HG02610 (cell line): ENCODE measurements around the gene DCDC1.

ENCODE experiments used
- ATAC-seq: cut with Tn5 transposase; IDR thresholded peaks from one replicate; pipeline ENCODE4 v1.9.1; 2021; ENCODE audit warnings: mild to moderate bottlenecking, moderate library complexity; ENCODE audit not compliant: unreplicated experiment

Gene DCDC1

DNA sequence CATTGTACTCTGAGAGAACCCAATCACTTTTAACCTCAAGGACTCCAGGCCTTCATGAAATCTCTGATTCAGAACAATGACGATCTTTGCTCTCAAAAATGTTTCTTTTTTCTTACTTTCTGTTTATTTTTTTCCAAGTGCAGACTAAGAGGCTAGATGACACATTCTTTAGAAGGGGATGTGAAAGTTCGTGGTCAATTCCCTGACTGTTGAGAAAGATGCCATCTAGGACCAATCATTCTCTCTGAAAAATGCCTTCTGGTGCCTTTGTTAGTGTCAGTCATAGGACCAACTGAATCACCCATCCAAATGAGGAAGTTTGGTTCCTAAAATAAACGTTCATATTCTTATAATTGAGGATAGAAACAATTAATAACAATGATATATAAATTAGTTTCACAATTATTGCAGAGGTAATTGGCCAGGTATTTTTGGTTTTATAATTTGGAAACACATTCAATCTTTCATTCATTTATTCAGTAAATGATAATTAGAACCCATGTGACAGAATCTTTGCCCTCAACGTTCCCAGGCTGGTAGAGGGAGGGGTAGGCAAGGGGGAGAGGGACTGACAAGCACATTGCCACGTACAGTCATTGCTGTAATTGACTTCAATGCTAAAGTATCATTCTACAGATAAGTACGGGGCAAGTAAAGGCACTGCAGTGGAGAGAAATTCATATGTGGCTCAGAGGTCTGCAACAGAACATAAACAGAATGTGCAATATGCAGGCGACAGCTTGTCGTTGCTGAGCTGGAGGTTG is 450.0 kb downstream of the DCDC1 start:
- ATAC-seq, result peak; percentile 51

DNA sequence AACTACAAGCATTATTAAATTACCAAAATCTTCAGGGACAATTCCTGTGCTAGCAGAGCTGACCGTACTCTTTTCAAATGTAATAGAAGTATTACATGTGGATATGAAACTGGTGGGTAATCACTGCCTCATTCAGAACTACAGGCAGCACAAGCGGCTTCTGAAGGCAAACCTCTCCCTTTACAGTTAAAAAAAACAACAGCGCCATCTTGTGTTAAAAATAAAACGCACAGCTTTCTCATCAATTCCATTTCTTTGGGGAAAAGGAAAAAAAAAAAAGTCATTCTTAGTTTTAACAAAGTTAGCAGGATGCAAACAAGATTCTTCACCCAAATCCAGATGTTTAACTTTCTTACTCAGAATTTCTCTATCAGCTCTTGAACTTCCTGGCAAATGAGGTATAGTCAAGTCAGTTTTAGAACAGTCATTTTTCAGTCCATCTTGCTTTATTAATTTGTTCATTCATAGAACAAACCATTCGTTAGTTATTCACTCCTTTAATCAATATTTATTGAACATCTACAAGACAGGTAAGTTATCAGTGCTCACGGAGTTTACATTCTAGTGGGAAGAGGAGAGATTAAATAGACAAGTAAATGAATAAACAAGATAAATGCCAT is 451.6 kb downstream of the DCDC1 start:
- ATAC-seq, result peak; percentile 59

DNA sequence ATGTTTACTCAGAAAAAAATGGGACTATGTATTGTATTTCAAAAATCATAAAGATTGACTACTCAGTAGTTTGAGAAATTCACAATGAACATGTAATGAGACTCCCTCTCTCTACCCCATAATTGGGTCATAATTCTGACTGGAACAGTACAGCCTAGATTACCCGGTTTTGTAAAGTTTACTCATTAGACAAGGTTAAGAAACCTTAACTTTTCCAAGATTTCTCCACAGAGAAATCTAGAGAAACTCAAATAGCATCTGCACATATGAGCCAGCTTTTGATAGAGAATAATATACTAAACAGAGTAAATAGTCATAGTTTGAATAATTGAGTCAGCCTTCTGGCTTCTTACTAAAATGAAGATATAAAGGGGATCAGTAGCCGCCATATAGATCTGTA is 452.3 kb downstream of the DCDC1 start:
- ATAC-seq, result no peak

DNA sequence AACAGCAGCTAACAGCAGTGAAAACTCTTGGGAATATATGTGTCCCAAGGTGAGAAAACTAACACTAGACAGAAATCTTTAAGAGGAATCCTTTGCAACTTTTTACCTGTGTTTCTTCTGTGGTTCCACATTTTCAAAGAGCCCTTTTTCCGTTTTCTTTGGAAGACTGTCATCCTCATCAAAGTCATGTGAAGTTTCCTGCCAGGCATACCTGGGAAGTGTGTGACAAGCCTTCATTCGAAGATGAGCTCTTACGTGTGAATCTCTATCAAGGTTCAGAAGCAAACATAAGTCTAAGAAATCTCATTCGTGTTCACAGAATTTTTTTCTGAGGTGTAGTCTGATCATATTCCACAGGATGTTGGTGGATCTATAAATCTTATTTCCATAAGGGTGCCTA is 452.8 kb downstream of the DCDC1 start:
- no peak for ATAC-seq

DNA sequence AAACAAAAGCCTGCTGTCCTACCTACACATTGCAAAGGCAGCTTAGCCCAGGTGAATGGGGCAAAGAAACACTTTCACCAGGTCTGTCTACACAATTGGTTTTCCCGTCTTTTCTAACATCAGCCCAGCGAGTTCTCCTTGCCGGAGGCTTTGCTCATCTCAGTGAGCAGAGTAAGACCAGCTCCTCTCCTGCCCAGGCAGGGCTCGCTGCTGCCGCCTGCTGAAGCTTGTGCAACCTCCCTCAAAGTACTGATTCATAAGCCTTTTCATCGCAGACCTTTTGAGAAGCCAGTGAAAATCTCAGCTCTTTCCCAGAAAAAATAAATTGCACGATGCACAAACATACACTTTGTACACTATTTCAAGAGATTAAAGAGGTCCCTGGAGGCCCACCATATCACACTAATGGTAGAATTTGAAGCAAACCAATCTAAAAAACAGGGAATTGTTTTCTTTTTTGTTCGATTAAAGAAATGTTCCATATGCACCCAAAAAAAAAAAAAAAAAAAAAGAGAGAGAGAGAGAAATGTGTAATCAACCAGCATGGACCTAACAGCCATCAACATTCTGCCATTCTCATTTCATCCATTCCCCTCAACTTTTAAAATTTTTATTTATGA is 455.3 kb downstream of the DCDC1 start:
- no peak for ATAC-seq

DNA sequence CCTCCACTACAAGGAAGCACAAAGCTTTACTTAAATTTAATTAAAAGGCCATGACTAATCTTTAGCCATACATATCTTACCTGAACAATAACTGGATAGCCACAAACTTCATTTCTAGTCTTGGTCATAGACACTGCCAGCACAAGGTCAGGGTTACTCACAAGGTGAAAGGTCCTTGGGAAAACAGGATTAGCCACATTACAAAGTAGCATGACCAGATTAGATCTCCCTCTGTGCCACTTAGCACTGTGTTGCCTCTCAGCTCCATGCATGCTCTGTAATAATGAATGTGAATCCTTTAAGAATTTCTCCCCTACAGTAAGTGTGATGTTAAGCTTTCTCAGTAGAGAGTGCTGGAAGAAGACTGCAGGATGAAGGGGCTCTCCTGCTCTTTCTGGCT is 458.3 kb downstream of the DCDC1 start:
- ATAC-seq, result no peak

DNA sequence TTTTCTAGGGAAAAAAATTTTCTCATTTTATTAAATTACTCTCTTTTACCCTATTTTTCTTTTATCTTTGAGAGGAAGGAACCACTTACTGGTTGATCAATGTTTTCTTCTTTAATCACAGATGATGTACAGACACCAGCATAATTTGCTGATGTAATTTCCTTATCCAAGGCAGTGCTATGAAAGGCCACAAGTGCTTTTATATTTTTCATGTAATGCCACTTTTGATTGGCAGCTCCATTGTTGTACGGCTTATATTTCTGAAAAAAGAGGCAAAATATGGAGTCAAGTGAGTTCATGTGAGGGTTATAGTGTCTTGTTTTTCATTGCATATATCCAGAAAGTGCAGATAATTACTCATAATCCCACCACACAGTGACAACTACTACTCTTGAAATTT is 460.7 kb downstream of the DCDC1 start:
- ATAC-seq, result no peak

DNA sequence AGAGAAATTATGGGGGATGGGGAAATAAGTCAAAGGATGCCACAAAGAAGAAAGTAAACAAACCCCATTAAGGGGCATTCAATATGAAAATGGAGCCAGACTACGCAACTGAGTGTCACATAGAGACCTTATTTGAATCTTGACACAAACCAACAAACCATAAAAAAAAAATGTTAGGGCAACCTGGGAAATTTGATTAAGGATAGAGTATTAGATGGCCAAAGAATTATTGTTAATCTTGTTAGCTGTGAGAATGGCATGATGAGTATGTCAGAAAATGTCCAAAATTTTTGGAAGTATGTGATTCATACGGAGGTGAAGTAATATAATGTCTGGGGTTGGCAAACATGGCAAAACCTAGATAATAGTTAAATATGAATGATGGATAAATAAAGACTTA is 461.3 kb downstream of the DCDC1 start:
- ATAC-seq, result no peak

DNA sequence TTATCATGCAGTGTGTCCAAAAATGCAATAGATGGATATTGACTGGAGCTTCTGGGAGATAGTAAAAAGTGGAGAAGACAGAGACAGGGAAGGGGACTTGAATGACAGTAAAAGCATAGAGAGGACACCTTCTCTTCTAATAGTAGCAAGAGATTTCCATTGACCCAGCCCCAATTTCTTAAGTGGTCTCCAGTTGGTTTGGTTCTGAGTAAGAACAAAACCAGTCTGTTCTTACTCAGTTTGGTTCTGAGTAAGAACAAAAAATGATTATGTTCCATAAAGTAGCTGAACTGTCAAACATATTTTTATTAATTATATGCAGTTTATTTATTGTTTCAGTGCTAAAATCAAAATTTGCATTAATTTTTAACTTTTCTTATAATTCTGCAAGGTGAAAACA is 466.6 kb downstream of the DCDC1 start:
- peak; percentile 49 for ATAC-seq

DNA sequence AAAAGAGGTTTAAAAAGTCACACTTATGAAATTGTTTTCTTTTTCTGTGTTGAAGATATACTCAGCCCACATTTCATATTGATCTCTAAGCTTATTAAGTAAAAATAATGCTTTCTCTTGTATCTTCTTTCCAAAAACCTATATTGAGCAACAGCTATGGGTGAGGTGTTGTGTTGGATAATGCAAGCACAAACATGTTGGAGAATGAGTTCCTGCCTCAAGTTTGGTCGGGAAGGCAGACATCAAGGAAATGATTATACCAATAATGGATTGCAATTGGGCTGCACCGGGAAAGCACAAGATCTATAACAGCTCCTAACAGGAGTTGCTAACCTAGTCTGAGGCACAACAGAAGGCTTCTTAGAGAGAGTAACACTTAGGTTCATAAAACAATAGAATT is 474.5 kb downstream of the DCDC1 start:
- no peak for ATAC-seq

DNA sequence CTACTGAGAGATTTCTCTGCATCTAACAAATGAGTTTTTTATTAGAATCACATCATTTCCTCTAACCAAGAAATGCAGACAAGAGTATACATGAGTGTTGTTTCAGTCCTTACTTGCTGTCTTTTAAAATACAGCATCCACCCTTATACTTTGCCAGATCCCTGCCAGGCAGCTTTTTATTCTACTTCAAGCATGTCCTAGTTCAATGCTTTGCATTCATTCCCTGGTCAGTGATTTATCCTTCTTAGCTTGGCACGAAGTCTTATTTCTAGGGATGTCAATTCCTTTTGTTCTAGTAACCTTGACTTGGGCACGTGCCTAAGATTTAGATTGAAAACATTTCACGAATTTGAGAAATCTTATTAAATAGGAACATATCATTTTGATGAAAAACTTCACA is 476.2 kb downstream of the DCDC1 start:
- no peak for ATAC-seq

DNA sequence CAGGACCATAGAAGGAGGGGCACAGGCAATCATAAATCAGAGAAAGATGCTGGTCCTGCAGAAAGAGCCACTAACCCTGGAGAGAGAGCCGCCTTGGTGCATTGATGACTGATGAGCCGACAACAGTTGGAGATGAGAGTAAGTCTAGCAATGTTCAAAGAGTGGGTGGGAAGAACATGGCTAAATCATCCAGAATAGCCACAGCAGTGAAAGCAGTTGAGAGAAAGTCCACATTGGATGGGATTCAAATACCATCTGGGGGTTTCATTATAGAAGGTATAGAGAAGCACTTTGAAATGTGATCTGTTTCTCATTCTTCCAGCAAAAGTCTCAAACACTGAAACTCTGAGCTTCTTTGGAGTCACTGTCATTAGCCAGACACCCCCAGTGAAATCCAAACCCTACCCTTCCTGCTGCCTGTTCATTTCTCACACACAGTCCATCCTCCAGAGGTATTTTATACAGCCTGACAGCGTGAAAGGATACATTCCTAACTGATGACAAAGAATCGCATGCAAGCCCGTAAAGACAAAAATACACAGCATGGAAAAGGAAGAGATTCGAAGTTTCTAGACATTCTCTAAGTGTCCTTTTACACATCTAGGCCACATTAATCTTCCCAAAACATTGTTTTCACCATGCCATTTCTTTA is 480.3 kb downstream of the DCDC1 start:
- no peak for ATAC-seq

DNA sequence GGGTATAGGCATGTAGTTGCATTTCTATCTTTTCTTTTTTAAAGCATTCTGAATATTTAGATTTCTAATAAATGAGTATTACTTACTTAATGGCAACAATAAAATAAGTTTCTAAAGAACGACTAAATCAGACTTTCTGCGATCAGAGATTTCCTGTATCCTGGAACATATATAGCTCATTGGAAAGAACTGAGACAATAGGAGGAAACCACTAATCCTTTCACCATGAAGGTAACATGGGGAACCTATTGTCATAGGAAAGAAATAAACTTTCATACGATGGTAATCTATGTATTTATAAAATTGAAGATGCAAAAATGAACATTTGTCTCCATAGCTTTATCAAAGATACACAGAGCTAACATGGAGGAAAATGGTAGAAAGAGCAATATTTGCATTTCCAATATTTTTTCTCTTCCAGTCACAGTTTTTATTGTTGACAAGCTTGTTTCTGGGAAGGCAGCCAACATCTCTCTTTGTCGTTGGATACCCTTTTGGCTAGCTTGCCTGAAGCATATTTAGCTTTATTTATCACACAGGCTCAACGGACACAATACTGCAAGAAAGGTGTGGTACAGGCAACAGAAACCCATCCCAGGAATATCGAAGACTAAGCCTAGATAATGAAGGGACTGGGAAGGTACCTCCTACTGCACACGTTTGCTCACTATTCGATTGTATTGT is 490.1 kb downstream of the DCDC1 start:
- ATAC-seq, result no peak

DNA sequence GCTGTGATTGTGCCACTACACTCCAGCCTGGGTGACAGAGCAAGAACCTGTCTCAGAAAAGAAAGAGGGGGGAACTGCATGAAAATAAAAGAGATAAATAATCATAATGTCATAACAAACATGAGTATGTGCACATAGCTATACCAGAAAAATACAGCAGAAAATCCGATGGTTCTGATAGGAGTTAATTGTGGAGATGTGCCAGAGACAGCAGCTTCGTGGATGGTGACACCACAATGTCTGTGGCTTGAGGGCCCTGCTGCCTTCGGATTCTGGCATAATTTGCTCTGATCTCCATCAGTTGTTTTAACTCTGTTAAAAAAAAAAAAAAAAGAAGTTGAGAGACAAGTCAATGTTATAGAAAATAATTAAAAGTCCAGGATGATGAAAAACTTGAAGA is 491.1 kb downstream of the DCDC1 start:
- no peak for ATAC-seq

DNA sequence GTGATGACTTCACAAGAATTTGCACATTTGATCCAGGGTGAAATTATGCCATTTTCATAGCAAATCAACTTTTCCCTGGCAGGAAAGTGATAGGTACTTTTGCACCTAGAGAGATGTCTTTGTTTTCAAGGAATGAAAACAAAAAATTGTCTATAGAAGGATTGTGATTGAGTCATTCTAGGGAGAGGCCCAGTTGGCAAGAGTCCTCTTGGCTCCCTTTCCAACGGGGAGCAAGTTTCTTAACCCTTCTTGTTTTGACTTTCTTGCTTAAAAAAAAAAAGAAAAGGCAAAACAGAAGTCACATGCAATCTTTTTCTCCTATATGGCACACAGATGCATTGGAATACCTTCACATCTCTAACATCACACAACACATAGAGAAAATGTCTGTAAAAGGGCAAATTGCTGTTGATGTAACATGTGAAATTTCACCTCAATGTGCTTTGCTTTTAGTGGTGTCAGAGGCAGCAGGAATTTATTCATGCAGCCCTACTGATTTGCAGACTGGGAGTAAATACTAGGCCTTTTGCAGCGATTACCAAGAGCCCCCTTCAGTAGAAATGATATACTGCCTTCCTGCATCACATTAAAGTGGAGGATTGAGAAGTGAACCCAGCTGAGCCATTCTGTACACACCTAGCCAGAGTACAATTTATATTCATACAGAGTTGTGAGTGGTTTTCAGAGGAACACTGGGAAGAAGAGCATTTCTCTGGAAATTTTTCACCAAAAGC is 492.7 kb downstream of the DCDC1 start:
- no peak for ATAC-seq

DNA sequence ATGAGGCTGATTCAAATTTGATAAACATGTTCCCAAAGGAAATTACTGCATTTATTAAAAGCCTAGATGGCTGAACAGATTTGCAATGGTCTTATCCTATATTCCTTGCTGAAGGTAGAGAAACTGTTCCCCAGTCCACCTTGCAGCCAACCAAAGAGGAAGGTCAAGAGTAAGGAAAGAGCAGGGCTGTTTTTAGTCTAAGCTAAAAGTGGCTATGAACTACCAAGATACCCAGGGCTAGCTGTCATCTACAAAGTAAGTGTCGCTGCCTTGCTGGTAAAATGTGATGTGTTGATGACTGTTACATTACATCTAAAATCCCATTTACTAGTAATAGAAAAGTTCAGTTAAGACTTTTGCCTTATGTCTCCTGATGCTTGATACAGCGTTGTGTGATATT is 493.3 kb downstream of the DCDC1 start:
- ATAC-seq, result no peak

DNA sequence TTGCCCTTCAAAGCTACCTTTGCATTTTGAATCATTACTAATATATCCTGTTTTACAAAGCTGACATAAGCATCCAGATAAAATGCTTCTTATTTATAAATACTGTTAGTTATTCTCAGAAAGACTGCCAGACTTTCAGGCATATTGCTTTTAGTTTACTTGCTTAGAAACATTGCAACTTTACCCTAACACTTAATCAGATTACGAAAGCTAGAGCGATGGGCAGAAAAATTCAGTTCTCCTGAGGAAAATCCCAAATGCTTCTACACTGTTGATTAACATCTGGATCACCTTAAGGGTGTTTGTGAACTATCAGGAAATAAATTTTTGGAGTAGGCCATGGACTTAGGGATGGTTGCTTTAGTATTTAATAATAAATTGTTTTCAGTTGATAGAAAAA is 493.7 kb downstream of the DCDC1 start:
- no peak for ATAC-seq

DNA sequence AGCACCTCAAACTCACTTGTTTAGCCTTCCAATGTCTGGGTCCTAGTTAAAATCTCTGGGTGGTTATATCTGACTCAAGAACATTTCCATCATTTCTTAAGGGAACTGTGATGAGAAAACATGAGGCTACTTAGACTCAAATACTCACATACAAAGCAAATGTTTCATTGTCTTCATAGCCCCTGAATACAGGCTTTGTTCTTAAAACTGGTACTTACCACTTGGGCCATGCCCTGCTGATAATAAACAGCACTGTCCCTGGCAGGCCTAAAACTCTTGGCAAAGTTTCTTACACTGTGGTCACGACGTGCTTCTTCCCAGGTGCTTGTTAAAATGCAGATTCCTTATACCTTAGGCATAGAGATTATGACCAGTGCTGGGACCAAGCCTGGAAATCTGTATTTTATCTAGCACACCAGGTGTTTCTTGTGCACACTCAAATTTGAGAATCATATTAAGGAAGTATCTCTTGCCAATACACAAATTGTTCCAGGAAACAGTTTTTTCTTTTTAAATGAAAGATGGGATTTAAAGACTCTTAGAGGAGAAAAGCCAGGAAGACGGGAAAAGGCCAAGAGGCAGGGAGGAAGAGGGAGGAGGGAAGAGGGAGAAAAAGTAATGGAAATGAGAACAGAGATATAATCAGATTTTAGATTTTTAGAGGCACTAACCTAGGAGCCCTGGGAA is 495.5 kb downstream of the DCDC1 start:
- ATAC-seq, result no peak

DNA sequence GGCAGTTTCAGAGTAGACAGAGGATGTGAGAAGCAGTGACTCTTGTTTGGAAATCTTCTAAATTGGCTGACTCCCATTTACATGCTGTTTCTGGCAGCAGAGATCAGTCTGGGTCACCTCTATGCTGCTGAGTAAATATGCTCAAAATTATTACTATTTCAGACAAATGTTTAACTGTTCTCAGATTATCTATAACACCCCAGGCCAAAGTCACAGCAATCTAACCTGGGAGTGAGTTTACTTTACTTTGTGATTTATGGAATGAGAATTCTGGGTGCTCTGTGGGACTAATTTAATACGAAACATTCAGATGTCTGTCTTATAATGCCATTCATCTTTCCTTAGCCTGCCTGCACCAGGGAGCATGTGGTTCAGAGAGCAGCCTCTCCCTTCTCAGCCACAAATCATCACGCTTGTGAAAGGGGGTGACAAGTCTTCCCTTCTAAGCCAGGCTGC is 500.9 kb downstream of the DCDC1 start:
- ATAC-seq, result no peak

DNA sequence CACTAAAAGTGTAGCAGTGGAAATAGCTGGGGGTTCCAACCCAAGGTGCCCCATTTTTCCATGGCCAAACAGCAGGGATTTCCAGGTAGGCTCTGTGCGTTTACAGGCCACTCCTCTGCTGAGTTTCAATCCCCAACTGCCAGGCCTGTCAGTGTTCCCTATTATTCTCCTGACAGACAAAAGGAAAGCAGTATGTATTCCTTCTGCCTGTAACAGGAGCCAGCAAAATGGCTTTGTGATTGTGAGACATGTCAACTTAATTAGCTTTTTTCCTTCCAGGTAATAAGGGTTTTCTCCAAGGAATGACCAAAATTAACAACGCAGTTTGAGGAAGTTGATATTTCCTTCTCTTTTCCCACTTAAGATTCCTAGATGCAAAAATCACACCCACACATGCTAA is 506.3 kb downstream of the DCDC1 start:
- ATAC-seq, result no peak
